HG03565 (cell line): ENCODE measurements around the gene AKT3.
"Not testable (repeated sequence)": the region's sequence is repeated elsewhere in the genome, so short reads cannot be mapped to it uniquely, and the experiment has no call there.

Experiments
- ATAC-seq: cut with Tn5 transposase; IDR thresholded peaks from one replicate; pipeline ENCODE4 v1.9.1; 2021; ENCODE audit warnings: mild to moderate bottlenecking, moderate library complexity; ENCODE audit not compliant: unreplicated experiment

AKT3 gene

GRCh38 chr1:243786531-243786930 is 63.5 kb downstream of the AKT3 start:
- ATAC-seq: no peak

GRCh38 chr1:243784506-243784905 is 65.5 kb downstream of the AKT3 start:
- no peak for ATAC-seq

GRCh38 chr1:243783714-243784113 is 66.3 kb downstream of the AKT3 start:
- no peak for ATAC-seq

GRCh38 chr1:243772361-243773050 is 77.5 kb downstream of the AKT3 start:
- not testable (repeated sequence) for ATAC-seq

GRCh38 chr1:243770860-243771259 is 79.2 kb downstream of the AKT3 start:
- ATAC-seq: no peak

- no peak for ATAC-seq
Measured at GRCh38 chr1:243765676-243766075, 84.4 kb downstream of the AKT3 start.

GRCh38 chr1:243763806-243764205 is 86.2 kb downstream of the AKT3 start:
- ATAC-seq: no peak

GRCh38 chr1:243758647-243759046 is 91.4 kb downstream of the AKT3 start:
- ATAC-seq: no peak

GRCh38 chr1:243756529-243756928 is 93.5 kb downstream of the AKT3 start:
- ATAC-seq: no peak

GRCh38 chr1:243754348-243754747 is 95.7 kb downstream of the AKT3 start:
- ATAC-seq: no peak

- no peak for ATAC-seq
Measured at GRCh38 chr1:243751506-243751905, 98.5 kb downstream of the AKT3 start.

GRCh38 chr1:243748706-243749283 is 101.2 kb downstream of the AKT3 start:
- ATAC-seq: peak; percentile 95

- ATAC-seq: no peak
Measured at GRCh38 chr1:243748227-243748626, 101.8 kb downstream of the AKT3 start.

GRCh38 chr1:243746751-243747150 is 103.3 kb downstream of the AKT3 start:
- ATAC-seq: no peak

GRCh38 chr1:243745356-243745755 is 104.7 kb downstream of the AKT3 start:
- ATAC-seq: no peak

GRCh38 chr1:243742819-243743218 is 107.2 kb downstream of the AKT3 start:
- ATAC-seq: no peak

GRCh38 chr1:243740255-243740999 is 109.6 kb downstream of the AKT3 start:
- ATAC-seq: no peak

- ATAC-seq: no peak
Measured at GRCh38 chr1:243739335-243740003, 110.6 kb downstream of the AKT3 start.

- ATAC-seq: no peak
Measured at GRCh38 chr1:243738020-243738419, 112.0 kb downstream of the AKT3 start.

GRCh38 chr1:243735457-243735856 is 114.6 kb downstream of the AKT3 start:
- peak; percentile 78 for ATAC-seq

- ATAC-seq: no peak
Measured at GRCh38 chr1:243734308-243734695, 115.7 kb downstream of the AKT3 start.
